K562 (cell line): ENCODE results near the gene ELP5. TPM values are rescaled to one million over a fixed set of nuclear protein-coding genes. Genes with fewer than 3 reads are reported as not detected.
A peak's percentile ranks its signal among the peaks of the same experiment; 100 is the strongest.

Experiments used
- BCOR ChIP-seq: fragments of 450-650 bp; IDR thresholded peaks from 2 replicates; pipeline ENCODE4 v1.6.1; 2016
- ELF2 ChIP-seq: fragments of 250-450 bp; sonication (Bioruptor Pico); IDR thresholded peaks from 2 replicates; pipeline ENCODE4 v1.5.0; 2021; ENCODE audit warnings: mild to moderate bottlenecking
- MAFG ChIP-seq: fragments of 450-650 bp; conservative IDR thresholded peaks from 2 replicates; pipeline ENCODE4 v1.6.1; 2016; ENCODE audit warnings: missing genetic modification characterization, missing compliant biosample characterization
- MAFK ChIP-seq: IDR thresholded peaks from 2 replicates; pipeline ENCODE4 v1.6.1; 2011; ENCODE audit warnings: low read length, improper control_type of control experiment
- MBD2 ChIP-seq: sonication (generic); IDR thresholded peaks from 2 replicates; pipeline ENCODE4 v1.6.1; 2016; ENCODE audit warnings: low read depth, borderline replicate concordance
- NCOA1 ChIP-seq: fragments of 450-650 bp; IDR thresholded peaks from 2 replicates; pipeline ENCODE4 v1.6.1; 2016; ENCODE audit warnings: low read depth
- PHB ChIP-seq: fragments of 250-450 bp; sonication (Bioruptor Pico); IDR thresholded peaks from 2 replicates; pipeline ENCODE4 v1.5.0; 2021
- PML ChIP-seq: IDR thresholded peaks from 2 replicates; pipeline ENCODE4 v1.6.1; 2012; ENCODE audit warnings: low read length, inconsistent platforms
- SMARCE1 ChIP-seq: fragments of 450-650 bp; IDR thresholded peaks from 2 replicates; pipeline ENCODE4 v1.7.1; 2016; ENCODE audit warnings: mild to moderate bottlenecking
- TEAD2 ChIP-seq: fragments of 450-650 bp; IDR thresholded peaks from 2 replicates; pipeline ENCODE4 v1.6.1; 2016; ENCODE audit warnings: missing genetic modification characterization, control low read depth, missing compliant biosample characterization
- ZNF324 ChIP-seq: fragments of 250-450 bp; sonication (Bioruptor Pico); IDR thresholded peaks from 2 replicates; pipeline ENCODE4 v1.4.0; 2020; ENCODE audit warnings: mild to moderate bottlenecking
- polyA plus RNA-seq, 8 experiments: library from polyadenylated mRNA; depleted of rRNA in 4 of 8; stranded (reverse) in 5 of 8; unstranded in 3 of 8; fragments of >200 nt; fragmentation: Nextera tagmentation in 2 of 8; fragmentation: Illumina TruSeq in 1 of 8; extraction: Ambion mirVana in 2 of 8; extraction: Trizol in 1 of 8; gene quantifications; 2 replicates each; pipeline versions ENCODE4 v1.2.1 to v1.2.3, GENCODE V29; 2011 to 2014; ENCODE audit warnings: inconsistent platforms in 1 of 8, missing spikeins in 1 of 8
- total RNA-seq, 7 experiments: library from RNA; depleted of rRNA in 6 of 7; stranded (reverse); fragments of >200 nt in 6 of 7; fragmentation: Illumina TruSeq in 2 of 7; extraction: Trizol in 2 of 7; gene quantifications; 2 replicates each; pipeline versions ENCODE4 v1.2.1 to v1.2.3, GENCODE V29; 2011 to 2021; ENCODE audit warnings: low replicate concordance in 1 of 7
- TF ChIP-seq, protein P1 (sequence below): fragments of 150-350 bp; conservative IDR thresholded peaks from 2 replicates; pipeline ENCODE4 v1.6.1; 2014; ENCODE audit warnings: low read length
- TF ChIP-seq, protein P2 (sequence below), 2 experiments: fragments of 450-650 bp in 1 of 2; sonication (generic) in 1 of 2; formaldehyde crosslinking in 1 of 2; IDR thresholded peaks; 2 replicates each; pipeline versions ENCODE4 v1.7.1 to v1.9.0; 2016 to 2022; ENCODE audit warnings: inconsistent platforms in 1 of 2, mild to moderate bottlenecking in 1 of 2, missing genetic modification reagents in 1 of 2
- TF ChIP-seq, protein P3 (sequence below): sonication (generic); formaldehyde crosslinking; IDR thresholded peaks from 2 replicates; pipeline ENCODE4 v1.8.0; 2022; ENCODE audit warnings: mild to moderate bottlenecking, missing genetic modification reagents, borderline replicate concordance

Gene ELP5
- total and polyA plus RNA-seq, 9 of the 15 experiments (the other 6 are each of a cell fraction or from before 2014, with no cell fraction given): 25.7 to 77.9 (median 52.9) TPM

DNA sequence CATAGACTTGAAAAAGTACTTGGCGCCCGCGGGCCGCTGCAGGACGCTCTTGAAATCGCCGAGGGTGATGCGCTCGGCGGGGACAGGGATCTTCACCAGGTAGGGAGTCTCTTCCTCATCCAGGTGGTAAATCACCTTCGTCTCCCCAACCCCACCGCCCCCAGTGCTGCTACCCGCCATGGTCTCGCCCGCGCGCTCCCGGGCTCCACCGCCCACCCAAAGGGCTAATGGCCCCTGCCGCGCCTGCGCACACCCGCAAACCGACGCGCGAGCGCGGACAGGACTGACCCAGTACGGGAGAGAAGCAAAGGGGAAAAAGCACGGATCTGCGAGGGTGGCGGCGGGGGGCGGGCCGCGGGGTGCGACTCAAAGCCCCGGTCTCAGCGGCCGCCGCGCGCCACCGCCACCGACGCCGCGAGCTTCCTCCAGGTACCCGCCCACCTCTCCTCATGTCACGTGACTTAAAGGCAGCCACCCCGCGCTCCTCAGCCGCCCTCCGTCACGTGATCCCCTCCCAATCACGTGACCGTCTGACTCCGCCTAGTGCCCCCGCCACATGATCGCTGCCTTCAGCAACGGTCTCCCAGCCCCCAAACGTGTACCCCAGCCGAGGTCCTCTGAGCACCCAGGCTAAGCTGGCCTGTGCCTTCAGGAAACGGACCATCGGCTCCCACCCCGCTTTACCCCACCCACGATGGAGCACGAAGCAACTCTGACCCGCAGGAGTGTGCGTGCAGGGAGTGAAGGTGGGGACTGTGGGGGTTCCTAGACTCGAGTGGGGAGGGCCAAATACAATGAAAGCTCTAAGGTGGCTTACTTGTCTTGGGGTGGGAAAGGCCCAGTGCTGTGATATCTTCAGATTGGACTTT, 17.7 kb upstream of the ELP5 start, which contains the start of gene DVL2 (continued):
- TF ChIP-seq, protein P1, sequence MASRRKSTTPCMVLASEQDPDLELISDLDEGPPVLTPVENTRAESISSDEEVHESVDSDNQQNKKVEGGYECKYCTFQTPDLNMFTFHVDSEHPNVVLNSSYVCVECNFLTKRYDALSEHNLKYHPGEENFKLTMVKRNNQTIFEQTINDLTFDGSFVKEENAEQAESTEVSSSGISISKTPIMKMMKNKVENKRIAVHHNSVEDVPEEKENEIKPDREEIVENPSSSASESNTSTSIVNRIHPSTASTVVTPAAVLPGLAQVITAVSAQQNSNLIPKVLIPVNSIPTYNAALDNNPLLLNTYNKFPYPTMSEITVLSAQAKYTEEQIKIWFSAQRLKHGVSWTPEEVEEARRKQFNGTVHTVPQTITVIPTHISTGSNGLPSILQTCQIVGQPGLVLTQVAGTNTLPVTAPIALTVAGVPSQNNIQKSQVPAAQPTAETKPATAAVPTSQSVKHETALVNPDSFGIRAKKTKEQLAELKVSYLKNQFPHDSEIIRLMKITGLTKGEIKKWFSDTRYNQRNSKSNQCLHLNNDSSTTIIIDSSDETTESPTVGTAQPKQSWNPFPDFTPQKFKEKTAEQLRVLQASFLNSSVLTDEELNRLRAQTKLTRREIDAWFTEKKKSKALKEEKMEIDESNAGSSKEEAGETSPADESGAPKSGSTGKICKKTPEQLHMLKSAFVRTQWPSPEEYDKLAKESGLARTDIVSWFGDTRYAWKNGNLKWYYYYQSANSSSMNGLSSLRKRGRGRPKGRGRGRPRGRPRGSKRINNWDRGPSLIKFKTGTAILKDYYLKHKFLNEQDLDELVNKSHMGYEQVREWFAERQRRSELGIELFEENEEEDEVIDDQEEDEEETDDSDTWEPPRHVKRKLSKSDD: no peak
- TF ChIP-seq MAFG (no peak), MAFK (no peak; the same call in 1 of the 2 replicates), SMARCE1 (no peak), BCOR (no peak), TEAD2 (tag) (no peak), ZNF324 (peak; percentile 57), PML (peak; percentile 56; the same call in 1 of the 2 replicates), ELF2 (CRISPR knock-in tag) (peak; percentile 79), NCOA1 (no peak), PHB (CRISPR knock-in tag) (no peak), MBD2 (0 out of 2 replicates have a peak, but pooled peaks have one; percentile 21)
- TF ChIP-seq, protein P2, sequence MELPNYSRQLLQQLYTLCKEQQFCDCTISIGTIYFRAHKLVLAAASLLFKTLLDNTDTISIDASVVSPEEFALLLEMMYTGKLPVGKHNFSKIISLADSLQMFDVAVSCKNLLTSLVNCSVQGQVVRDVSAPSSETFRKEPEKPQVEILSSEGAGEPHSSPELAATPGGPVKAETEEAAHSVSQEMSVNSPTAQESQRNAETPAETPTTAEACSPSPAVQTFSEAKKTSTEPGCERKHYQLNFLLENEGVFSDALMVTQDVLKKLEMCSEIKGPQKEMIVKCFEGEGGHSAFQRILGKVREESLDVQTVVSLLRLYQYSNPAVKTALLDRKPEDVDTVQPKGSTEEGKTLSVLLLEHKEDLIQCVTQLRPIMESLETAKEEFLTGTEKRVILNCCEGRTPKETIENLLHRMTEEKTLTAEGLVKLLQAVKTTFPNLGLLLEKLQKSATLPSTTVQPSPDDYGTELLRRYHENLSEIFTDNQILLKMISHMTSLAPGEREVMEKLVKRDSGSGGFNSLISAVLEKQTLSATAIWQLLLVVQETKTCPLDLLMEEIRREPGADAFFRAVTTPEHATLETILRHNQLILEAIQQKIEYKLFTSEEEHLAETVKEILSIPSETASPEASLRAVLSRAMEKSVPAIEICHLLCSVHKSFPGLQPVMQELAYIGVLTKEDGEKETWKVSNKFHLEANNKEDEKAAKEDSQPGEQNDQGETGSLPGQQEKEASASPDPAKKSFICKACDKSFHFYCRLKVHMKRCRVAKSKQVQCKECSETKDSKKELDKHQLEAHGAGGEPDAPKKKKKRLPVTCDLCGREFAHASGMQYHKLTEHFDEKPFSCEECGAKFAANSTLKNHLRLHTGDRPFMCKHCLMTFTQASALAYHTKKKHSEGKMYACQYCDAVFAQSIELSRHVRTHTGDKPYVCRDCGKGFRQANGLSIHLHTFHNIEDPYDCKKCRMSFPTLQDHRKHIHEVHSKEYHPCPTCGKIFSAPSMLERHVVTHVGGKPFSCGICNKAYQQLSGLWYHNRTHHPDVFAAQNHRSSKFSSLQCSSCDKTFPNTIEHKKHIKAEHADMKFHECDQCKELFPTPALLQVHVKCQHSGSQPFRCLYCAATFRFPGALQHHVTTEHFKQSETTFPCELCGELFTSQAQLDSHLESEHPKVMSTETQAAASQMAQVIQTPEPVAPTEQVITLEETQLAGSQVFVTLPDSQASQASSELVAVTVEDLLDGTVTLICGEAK (IDR thresholded peaks at IDR 0.05): no peak
- TF ChIP-seq, protein P2 (CRISPR knock-in tag; IDR thresholded peaks at IDR 0.05): no peak
- TF ChIP-seq, protein P3, sequence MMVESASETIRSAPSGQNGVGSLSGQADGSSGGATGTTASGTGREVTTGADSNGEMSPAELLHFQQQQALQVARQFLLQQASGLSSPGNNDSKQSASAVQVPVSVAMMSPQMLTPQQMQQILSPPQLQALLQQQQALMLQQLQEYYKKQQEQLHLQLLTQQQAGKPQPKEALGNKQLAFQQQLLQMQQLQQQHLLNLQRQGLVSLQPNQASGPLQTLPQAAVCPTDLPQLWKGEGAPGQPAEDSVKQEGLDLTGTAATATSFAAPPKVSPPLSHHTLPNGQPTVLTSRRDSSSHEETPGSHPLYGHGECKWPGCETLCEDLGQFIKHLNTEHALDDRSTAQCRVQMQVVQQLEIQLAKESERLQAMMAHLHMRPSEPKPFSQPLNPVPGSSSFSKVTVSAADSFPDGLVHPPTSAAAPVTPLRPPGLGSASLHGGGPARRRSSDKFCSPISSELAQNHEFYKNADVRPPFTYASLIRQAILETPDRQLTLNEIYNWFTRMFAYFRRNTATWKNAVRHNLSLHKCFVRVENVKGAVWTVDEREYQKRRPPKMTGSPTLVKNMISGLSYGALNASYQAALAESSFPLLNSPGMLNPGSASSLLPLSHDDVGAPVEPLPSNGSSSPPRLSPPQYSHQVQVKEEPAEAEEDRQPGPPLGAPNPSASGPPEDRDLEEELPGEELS (CRISPR knock-in tag): no peak
